Measurements from ENCODE around the gene GKAP1. TPM values are rescaled to one million over a fixed set of nuclear protein-coding genes. Genes with fewer than 3 reads are reported as not detected.

Gene GKAP1
- total RNA-seq = 0.38 and 0.56 TPM in 2 replicates

DNA sequence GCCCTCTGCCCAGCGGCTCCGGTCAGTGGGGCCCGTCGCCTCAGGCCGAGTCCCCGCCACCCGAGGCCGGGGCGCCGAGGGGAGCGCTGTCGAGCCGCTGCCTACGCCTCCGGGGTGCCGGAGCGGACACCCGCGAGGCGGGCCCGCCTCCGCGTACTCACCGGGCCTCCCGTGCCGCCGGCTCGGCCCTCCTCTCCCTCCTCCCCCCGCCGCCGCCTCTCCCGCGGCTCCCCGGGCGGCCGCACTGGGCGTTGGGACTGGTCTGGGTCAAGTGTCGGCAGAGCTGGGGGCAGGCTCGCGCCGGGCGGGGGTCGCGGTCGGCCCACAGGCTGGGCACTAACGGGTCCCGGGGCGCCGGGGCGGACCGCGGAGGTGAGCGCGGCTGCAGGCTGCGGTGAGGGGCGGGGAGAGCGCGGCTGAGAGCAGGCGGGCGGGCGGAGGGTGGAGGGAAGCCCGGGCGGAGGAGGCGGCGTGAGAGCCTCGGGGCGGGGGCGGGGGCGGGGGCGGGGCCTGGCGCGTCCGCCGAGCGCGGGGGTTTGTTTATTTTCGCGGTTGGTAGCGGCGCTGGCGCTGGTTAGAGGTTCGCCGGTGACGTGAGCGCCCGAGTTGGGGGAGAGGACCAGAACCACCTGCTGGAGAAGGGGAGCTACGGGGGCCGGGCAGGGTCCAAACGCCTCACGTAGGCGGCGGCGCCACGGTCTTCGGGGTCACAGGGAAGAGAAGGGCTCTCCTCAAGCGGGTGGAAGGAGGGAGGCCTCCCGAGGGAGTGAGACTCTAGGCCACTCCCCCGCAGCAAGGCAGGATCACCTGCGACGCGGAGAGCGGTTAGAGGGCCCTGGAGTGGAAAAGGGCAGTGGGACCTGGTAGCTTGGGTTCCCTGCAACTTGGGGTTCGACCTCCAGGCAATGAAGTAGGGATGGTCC lies at the start of gene GKAP1:
GKAP1 (minus strand) TSS at position 414 of the 923 bp plus-strand sequence. CDS start 11,252 bp downstream, outside the sequence.

DNA sequence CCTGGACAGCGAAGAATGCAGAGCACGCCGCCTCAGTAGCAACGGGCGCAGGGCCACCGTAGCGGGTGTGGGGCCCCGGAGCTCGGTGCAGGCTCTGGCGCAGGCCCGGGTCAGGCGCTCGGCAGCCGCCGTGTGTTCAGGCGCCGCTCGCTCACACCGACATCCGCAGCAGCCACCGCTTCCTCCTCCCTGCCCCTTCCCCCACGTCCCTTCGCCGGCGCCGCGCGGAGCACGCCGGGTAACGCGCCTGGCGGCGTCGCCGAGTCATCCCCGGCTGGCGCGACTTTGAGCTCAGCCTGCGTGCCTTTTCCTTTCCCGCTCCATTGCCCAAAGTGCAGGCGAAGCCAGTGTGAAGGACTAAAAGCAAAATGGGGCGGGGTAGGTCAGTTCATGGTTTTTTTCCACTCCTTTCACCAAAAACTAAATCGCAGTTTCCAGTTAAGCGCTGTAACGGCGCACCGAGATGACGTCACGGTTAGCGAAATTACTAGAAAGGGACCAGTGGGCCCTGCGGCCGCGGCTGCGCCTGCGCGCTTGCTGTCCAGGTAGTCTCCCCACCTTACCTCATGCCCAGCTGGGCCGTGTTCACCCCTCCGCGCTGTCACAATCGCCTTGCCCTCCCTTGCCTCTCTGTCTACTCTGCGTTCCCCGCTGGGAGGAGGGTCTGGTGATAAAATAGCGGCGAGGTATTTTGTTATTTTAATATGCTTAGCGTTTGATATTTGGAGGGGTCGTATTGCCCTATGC lies 109.6 kb downstream of the GKAP1 start, which contains the start of gene UBQLN1:
UBQLN1 (minus strand) TSS at position 191 of the 747 bp plus-strand sequence. CDS start 279 bp downstream, outside the sequence.

Other genes with a start within 250 kb of the GKAP1 start
- gene IDNK, start 194.6 kb downstream of the GKAP1 start, total RNA-seq = 2.8 and 5.8 TPM in 2 replicates
- 121 and 131 TPM in 2 replicates for gene UBQLN1, start 109.8 kb downstream of the GKAP1 start, total RNA-seq
- 2.5 and 4.5 TPM in 2 replicates for gene KIF27, start 103.7 kb upstream of the GKAP1 start, total RNA-seq
- 494 and 715 TPM in 2 replicates for gene HNRNPK, start 162.4 kb upstream of the GKAP1 start, total RNA-seq
- gene RMI1, start 163.0 kb upstream of the GKAP1 start, total RNA-seq = 4.8 and 8.4 TPM in 2 replicates